GM04503 (cell line): ENCODE results near the gene ITGA6.
"Not testable (repeated sequence)": the region's sequence is repeated elsewhere in the genome, so short reads cannot be mapped to it uniquely, and the experiment has no call there.

ENCODE experiments used
- DNase-seq: peaks from one replicate; pipeline ENCODE4 v3.0.0-alpha.2; 2012; ENCODE audit warnings: low read depth

The ITGA6 gene

DNA sequence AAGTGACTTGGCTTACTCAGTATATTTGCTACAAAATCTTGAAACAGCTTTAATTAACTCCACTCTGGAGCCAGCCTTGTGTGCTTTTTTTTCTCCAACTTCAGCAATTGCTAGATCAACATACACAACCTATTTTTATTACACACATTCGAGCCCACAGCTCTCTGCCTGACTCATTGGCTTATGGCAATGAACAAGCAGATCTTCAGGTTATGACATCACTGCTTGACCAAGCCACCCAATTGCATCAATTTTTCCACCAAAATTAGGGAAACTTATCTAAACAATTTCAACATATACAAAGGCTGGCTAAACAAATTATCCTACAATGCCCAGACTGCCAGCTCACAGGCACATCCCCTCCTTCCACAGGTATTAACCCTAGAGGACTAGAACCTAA is 88.9 kb downstream of the ITGA6 start:
- peak; percentile 15 for DNase-seq

DNA sequence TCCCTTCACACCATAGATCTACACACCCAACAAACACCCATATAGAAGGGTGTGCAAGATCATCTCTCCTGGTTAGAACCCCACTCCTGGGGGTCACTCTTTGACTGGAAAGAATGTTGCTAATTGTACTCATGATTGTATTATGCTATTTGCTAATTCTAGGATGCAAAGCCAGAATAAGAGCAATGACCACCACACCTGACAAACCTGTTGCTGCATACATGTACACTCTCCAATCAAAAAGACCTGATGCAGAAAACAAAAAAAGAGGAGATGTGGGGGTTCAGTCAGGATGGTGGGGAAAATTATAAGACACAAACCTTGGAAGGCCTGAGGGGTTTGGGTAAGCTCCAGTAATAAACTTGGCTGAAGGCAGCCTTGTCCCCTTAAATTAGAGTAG is 91.6 kb downstream of the ITGA6 start:
- DNase-seq: no peak

DNA sequence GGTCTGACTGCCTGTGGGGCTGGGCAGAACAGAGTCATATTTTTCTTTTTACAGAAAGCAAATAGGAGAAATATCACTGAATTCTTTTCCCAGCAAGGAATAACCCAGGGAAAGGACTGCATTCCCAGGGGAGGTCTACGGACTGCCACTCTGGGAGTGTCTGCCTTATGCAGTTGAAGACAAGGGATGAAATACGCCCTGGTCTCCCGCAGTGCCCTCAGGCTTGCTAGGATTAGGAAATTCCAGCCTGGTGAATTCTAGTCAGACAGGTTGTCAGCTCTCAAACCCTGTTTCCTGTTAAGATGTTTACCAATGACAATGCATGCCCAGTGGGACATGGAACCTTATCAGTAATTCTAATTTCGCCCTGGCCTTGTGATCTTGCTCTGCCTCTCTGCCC is 98.2 kb downstream of the ITGA6 start:
- no peak for DNase-seq

DNA sequence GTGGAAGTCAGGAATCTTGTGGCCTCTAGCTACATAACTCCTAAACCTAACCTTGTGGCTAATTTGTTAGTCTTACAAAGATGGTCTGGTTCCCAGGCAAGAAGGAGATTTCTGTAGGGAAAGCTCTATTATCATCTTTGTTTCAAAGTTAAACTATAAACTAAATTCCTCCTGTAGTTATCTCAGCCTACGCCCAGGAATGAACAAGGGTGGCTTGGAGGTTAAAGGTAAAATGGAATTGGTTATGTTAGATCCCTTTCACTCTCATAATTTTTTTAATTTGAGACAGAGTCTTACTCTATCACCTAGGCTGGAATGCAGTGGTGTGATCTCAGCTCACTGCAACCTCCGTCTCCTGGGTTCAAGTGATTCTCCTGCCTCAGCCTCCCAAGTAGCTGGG is 103.9 kb downstream of the ITGA6 start:
- no peak for DNase-seq

GRCh38 chr2:172532461-172532860 is 105.1 kb downstream of the ITGA6 start:
- DNase-seq: not testable (repeated sequence)

GRCh38 chr2:172533687-172534086 is 106.3 kb downstream of the ITGA6 start:
- DNase-seq: no peak

- DNase-seq: no peak
Measured at GRCh38 chr2:172535119-172535518, 107.7 kb downstream of the ITGA6 start.

DNA sequence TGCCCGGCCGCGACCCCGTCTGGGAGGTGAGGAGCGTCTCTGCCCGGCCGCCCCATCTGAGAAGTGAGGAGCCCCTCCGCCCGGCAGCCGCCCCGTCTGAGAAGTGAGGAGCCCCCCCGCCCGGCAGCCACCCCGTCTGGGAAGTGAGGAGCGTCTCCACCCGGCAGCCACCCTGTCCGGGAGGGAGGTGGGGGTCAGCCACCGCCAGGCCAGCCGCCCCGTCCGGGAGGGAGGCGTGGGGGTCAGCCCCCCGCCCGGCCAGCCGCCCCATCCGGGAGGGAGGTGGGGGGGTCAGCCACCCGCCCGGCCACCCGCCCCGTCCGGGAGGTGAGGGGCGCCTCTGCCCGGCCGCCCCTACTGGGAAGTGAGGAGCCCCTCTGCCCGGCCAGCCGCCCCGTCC is 110.5 kb downstream of the ITGA6 start:
- DNase-seq: not testable (repeated sequence)

DNA sequence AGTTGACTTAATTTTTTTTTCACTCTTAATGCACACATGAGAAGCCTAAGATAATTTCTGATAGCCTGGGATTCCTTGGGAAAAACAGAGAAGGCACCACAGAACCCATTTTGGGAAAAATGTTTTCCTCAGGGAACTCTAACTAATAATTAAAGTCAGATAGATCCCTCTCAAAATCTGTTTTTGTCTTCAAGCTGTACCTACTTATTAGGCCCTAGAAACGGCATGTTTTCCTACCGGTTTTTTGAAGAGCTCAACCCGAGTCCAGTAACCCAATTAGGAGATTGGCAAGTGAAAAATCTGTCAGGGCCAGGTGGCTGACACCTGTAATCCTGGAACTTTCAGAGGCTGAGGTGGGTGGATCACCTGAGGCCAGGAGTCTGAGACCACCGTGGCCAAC is 112.4 kb downstream of the ITGA6 start:
- no peak for DNase-seq

- DNase-seq: no peak
Measured at GRCh38 chr2:172540421-172540820, 113.0 kb downstream of the ITGA6 start.

DNA sequence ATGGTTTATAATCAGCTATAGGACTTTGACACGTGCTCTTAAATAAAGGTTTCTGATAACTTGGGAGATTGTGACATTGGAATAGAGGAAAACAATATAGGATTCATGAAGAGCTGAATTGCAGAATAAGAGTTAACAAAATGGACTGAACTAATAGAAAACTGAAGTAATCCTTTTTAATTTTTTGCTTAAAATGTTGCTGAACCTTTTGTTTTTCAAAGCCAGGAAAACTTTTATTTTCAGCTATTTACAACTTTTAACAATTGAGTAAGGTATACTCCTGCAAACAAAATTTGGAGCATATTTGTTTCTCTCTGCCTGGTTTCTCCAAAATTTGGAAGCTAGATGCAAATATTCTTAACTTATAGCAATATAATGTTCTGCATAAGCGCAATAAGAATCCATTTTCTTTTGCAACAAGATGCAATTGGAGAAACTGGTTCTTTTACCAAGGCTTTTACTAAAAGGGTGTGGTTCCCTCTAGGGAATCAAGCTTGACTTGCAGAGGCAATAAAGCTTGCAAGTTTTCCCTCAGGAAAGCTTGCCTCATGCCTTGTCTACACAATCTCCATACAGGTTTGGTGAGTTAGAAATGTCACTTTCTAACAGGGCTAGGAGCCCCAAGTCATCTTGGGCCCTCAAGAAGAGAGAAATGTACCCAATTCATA is 118.2 kb downstream of the ITGA6 start:
- no peak for DNase-seq

DNA sequence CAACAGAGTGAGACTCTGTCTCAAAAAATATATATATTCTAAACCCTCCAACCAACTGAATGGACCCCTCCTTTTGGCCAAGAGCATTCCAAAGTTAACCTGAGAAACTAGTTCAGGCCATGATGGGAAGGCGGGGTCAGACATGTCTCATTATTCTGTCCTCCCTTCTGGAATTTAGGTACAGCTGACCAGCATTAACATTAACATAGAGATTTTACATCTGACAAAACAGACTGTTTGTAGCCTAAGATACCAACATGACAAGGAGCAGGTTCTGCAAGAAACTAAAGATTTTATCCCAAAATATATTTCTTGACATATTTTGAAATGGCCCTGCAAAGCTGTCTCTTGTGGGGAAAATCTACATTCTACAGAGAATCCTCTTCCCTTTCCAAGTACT is 121.7 kb downstream of the ITGA6 start:
- no peak for DNase-seq

- not testable (repeated sequence) for DNase-seq
Measured at GRCh38 chr2:172549802-172550201, 122.4 kb downstream of the ITGA6 start.

GRCh38 chr2:172550419-172550818 is 123.0 kb downstream of the ITGA6 start:
- no peak for DNase-seq

GRCh38 chr2:172551271-172551670 is 123.9 kb downstream of the ITGA6 start:
- DNase-seq: no peak

DNA sequence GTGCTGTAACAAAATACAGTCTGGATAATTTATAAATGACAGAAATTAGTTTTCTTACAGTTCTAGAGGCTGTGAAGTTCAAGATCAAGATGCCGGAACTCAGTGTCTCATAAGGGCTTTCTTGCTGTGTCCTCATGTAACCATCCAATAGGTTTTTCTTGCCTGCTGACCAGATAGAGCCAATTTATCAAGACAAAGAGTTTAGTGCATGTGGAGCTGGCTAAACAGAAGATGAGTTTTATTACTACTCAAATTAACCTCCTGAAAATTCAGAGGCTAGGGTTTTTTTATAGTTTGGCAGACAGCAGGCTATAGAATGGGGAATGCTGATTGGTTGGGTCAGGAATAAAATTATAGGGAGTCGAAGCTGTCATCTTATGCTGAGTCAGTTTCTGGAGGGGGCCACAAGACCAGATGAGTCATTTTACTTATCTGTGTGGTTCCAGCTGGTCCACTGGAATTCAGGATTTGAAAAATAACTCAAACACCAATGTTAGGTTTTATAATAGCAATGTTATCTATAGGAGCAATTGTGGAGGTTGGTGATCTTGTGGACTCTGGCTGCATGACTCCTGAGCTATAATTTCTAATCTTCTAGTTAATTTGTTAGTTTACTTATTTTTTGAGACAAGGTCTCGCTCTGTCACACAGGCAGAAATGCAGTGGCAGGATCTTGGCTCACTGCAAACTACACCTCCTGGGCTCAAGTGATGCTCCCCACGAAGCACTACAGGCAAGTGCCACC is 125.3 kb downstream of the ITGA6 start:
- peak; percentile 27 for DNase-seq

DNA sequence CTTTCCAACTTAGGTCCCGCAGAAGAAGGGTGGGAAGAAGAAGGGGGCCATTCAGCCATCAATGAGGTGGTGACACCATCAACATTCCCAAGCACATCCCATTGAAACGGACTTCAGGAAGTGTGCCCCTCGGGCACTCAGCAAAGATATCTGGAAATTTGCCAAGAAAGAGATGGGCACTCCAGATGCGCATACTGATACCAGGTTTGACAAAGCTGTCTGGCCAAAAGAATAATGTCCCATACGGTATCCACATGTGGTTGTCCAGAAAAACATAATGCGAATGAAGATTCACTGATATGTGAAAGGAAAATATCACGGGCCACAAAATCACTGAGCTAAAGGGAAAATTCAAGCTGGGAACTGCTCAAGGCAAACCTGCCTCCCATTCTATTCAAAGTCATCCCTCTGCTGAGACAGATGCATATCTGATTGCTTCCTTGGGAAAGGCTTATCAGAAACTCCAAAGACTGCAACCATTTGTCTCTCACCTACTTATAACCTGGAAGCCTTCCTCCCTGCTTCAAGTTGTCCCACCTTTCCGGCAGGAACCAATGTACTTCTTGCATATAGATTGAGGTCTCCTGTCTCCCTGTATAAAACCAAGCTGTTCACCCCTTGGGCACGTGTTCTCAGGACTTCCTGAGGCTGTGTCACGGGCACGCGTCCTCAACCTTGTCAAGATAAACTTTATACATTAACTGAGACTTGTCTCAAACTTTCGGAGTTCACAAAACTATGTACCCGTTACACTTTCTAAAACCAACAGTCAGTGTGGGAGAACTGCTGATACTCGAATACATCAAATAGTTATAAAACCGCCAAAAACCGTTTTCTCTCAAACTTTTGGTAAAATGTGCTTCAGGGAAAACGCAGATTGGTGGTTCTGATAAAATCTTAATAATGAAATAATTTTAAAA is 127.2 kb downstream of the ITGA6 start:
- DNase-seq: no peak

DNA sequence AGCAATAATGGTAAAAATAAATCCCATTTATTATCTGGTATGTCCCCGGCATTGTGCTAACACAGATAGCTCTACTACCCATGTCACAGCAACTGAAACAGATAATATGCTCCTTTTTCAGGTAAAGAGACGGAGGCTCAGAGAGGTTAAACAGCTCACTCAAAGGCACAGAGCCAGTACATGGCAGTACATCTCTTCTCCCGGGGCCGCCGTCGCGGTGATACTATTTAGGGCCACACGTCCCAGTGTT is 127.8 kb downstream of the ITGA6 start:
- no peak for DNase-seq
